HG03108 (cell line): ENCODE data around the gene ZNF511.

ENCODE experiments used
- ATAC-seq: cut with Tn5 transposase; IDR thresholded peaks from one replicate; pipeline ENCODE4 v1.9.1; 2021; ENCODE audit warnings: moderate library complexity; ENCODE audit not compliant: unreplicated experiment

Gene ZNF511

DNA sequence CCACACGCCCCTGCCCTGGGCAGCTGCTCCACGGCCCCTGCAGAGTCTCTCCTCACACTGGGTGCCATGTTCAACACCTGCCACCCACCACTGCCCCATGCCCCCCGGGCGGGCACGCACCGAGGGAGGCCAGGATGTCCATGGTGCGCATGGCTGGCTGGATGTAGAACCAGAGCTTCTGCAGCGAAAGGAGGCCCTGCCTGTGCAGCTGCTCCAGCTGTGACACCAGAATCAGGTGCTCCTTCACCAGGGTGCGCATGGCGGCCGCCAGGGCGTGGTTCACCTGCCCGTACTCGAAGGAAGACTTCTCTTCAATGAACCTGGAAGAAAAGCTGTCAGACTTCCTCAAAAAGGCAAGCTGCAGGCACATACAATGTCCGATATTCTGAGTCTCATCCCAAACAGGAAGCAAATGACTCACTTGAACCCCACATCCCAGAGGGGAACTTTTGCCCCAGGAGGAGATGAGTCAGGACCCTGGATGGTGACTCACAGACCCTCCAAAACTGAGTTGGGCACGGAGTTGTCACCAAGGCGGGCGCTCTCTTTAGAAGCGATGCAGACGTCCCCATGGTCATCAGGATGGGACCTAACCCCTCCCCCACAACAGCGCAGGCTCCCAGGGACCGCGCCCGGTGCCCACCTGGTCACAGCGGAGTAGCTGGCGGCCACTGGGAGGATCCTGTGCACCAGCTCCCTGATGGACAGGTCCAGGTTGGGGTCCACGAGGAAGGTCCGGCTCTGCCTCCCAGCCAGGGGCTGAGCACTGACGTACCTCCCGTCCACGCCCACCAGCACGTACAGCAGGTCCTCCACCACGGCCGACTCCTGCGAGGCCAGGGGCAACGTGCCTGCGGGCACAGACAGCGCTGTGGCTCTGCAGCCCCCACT, 15.6 kb upstream of the ZNF511 start:
- no peak for ATAC-seq

GRCh38 chr10:133293810-133294119, 14.9 kb upstream of the ZNF511 start:
- no peak for ATAC-seq

DNA sequence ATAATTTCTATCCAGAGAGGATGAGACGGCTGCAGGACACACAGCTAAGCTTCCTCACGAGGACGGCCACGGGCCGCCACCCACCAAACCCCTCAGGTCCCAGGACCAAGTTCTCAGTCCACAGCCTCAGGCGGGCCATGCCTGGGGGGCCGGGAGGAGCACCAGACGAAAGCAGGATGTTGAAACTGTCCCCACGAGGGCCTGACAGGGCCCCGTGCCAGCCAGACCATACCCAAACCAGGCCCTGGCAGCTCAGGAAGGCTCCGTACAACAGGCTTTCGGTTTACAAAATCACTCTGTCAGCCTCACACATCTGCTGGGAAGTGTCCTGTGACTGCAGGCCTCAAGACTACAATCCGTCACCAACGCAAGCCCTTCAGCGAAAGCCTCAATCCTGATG, 14.5 kb upstream of the ZNF511 start:
- ATAC-seq, result no peak

DNA sequence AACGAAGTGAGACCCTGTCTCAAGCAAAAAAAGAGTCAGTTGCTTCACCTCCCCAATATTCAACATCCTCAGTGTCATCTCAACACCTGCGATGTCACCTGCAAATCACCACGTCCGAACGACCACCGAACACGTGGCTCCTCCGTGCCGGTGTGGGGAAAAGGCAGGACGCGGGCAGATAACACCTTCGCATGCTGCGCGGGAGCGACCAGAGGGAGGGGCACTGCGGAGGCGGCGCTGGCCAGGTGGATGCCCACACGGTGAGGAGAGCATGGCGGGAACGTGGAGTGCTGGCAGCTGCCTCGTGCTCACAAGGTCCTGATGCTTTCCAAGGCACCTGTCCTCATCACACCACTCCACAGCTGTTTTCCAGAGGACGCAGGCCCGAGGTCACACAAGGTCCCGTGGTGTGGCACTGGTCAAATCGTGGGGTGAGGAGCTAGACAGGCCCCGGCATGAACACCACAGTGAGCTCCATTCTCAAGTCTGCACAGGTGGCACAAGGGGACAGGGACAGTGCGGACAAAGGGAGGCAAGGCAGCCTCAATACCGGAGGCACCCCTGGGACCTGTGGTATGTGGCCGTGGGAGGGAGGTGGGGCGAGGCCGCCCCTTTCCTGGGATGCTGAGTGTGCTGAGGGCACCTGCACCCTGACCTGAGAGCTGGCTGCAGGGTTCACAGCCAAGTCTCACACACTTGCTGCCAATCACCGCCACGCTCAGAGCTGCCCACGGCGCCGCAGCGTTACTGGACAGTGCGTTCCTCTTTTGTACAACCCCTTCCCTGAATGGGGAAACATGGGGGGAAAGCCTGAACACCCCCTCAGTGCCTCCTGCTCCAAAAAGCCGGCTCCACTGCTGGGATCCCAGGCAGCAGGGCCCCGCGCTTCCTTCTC, 13.0 kb upstream of the ZNF511 start:
- no peak for ATAC-seq

DNA sequence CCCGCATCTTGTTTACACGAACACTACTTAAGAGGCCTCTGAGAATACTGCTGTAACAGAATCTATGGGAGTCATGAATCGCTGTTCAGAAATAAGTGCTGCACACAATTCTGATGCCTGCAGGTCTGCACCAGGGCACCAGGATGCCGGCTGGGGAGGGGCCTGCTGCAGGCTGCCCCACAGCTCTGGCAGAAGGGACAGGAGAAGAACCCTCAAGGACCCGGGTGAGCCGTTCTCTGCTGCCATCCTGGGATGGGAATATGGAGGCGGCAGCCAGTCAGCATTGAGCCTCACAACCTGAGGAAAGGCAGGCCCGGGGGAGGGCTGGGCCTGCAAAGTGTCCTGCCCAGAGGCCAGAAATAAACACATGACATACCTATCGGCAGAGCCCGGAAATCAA, 11.2 kb upstream of the ZNF511 start:
- no peak for ATAC-seq

GRCh38 chr10:133298466-133298865, 10.2 kb upstream of the ZNF511 start:
- no peak for ATAC-seq

DNA sequence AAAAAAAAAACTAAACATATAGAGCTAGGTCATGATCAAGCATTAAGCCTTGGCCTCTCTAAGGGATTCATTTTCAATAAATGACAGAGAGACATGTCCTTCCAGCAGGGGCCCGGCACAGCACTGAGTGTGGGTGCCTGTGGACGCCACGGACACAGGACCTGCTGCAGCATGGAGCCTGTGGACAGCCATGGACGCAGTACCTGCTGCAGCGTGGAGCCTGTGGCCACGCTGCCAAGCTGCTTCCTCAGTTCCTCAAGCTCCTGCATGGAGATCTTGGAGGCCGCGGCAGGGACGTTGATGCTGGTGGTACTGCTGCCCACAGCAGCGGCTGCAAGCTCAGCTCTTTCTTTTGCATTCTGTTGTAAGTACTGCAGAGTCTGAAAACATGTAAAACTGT, 9.5 kb upstream of the ZNF511 start:
- ATAC-seq, result no peak

DNA sequence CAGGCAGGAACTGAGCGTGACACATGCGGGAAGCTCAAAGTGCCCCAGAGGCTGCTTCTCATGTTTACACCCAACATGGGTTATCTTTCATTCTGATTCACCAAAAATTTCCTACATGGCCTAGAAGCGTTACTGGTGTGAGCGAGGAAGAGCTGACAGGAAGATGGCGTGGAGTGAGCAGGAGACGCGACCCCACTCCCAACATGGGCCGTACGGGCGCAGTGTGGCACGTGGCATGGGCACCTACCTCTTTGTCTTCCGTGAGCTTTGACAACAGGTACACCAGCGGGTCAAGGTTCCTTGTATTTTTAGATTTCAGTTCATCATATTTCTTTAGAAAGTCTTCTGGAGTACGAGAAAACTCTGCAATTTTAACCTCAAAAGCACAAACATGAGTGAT, 9.0 kb upstream of the ZNF511 start:
- ATAC-seq, result no peak

DNA sequence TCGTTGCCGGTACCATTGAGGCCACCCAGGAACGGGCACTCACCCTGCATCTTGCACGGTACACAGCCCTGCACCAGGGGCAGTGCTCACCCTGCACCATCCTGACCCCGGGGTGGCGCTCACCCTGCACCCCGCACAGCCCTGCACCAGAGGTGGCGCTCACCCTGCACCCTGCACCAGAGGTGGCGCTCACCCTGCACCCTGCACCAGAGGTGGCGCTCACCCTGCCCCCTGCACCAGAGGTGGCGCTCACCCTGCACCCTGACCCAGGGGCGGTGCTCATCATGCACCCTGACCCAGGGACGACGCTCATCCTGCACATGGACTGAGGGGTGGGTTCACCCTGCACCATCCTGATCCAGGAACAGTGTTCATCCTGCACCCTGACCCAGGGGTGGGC, 6.5 kb upstream of the ZNF511 start:
- no peak for ATAC-seq

DNA sequence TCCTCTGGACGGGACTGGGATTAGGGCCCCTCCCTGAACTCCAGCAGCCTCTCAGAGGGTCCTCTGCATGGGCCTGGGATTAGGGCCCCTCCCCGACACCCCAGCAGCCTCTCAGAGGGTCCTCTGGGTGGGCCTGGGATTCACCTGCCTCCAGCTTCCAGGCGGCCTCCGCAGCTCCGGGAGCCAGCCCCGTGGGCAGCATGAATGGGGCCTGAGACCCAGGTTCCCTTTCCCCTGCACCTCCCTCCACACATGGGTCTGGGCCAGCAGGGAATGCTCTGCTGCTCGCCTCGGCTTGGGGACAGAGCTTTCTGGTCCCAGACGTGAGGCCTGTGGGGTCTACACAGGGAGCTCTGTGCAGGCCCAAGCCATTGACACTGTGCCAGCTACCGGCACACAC, 5.5 kb upstream of the ZNF511 start:
- ATAC-seq, result no peak

DNA sequence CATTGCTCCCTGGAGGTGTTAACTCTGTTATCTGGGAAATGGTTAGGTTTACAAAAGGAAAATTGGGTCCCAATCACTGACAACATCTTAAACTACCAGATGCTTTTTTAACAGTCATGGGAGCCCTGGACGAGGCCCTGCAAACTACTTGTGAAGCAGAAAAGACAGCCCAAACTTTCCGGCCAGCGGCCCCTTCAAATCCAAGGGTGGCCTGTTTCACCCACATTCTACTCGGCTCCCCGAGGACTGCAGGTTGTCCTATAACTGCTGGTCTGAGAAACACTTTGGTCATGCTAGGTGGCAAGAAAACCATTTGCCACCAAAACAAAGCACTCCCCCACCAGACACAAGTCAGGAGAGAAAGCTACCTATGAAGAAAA, 2.6 kb upstream of the ZNF511 start:
- ATAC-seq, result no peak

DNA sequence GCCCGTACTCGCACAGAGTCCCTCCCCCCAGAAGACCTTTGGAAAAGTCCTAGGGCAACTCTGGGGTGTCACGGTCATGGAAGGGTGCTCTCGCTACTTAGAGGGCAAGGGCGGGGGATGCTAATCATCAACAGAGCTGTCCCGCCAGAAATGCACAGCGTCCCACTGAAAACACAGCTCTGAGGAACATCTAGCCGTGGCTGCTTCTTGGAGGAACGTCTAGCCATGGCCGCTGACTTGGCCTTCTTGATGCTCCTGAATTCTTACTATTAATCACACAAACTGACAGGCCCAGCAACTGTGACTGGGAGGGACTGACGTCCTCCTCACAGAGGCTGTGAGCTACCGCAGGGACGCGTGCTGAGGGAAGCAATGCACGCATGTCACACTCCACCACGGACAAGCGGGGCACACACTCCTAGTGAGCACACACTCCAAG, 1.8 kb upstream of the ZNF511 start:
- ATAC-seq, result no peak

- no peak for ATAC-seq
Observed at GRCh38 chr10:133307776-133308420, 816 bp upstream of the ZNF511 start.

DNA sequence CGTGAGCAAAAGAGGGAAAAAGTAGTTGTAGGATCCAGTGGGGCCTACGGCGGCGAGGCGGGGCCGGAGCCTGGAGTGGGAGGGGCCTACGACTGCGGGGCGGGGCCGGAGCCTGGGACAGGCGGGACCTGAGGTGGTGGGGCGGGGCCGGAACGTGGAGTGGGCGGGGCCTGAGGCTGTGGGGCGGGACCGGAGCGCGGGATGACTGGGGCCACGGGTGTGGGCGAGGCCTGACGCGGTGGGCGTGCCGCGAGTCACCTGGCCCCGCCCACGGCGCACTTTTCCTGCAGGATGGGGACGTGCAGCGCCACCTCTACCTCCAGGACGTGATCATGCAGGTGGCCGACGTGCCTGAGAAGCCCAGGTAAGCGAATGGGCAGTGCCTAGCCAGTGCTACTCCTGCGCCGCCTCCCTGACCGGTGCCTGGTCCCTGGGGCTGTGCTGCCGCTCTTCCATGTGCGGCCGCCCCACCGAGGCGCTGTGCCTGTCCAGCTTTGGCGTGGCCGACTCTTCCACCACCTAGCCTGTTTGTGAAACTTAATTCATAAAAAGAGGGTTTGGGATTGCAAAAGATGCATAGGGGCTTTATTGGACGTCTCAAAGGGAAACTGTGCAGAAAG, 496 bp downstream of the ZNF511 start:
- ATAC-seq, result peak; percentile 56

DNA sequence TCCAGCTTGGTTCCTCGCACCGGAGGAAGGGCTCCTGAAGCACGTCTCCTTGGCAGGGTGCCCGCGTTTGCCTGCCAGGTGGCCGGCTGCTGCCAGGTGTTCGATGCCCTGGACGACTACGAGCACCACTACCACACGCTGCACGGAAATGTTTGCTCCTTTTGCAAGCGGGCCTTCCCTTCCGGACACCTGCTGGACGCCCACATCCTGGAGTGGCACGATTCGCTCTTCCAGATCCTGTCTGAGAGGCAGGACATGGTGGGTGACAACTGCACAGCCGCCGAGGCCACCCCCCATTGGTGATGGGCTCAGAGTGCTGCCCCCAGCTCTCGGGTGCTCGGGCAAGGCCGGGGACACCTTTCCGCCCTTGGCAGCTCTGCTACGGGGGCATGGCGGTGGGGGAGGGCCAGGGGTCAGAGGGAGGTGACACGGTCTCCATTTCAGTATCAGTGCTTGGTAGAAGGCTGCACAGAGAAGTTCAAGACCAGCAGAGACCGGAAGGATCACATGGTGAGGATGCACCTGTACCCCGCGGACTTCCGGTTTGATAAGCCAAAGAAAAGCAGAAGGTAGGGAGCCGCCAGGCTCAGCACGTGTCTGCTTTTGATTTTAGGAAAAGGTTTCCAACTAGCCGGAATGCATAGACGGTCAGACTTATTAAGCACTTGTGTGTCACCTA, 1.1 kb downstream of the ZNF511 start:
- no peak for ATAC-seq

GRCh38 chr10:133310399-133310755, 1.7 kb downstream of the ZNF511 start:
- ATAC-seq, result no peak

DNA sequence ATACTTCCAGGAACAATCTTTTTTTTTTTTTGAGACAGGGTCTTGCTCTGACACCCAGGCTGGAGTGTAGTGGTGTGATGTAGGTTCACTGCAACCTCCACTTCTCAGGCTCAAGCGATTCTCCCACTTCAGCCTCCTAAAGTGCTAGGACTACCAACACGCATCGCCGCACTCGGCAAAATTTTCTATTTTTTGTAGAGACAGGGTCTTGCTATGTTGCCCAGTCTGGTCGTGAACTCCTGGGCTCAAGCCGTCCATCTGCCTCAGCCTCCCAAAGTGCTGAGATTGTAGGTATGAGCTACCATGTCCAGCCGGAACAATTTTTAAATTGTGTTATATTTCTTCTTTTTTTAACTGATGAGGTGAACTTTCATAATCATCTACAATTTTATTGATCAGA, 2.1 kb downstream of the ZNF511 start:
- no peak for ATAC-seq

DNA sequence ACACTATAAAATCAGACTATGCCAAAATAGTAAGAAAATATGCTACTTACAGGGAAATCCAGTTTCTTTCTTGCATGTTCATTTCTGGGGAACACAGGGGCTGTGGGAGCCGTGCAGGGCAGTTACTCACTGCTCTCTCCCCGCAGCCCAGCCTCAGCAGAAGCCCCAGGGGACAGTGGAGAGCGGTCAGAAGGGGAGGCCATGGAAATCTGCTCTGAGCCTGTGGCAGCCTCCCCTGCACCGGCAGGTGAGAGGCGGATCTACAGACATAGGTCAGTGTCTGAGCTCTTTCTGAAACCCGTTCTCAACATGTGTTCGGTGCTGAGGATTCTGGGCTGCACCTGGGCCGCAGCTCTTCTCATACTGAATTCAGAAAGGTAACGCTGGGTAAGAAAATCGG, 2.9 kb downstream of the ZNF511 start:
- ATAC-seq, result no peak

GRCh38 chr10:133312016-133312768, 3.5 kb downstream of the ZNF511 start:
- ATAC-seq, result no peak

GRCh38 chr10:133312769-133313145, 4.0 kb downstream of the ZNF511 start:
- no peak for ATAC-seq
